ENCODE results near the gene FERMT2.

The FERMT2 gene

DNA sequence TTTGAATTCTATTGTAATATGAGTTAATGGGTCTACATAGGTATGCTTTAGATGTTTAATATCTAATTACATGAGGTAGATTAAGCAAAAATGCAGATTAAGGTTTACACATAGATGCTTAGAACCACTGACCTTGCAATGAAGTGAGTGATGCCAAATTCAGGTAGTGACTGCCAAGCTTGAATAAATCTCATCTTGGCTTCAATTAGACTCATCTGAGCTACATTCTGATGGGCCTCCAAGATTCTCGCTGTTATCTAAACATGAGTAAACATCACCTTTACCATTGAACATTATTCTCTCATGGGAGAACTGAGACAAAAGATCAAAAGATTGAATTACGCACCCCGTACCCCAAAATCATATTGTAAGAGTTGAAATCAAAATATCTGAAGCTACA, 90.6 kb downstream of the FERMT2 start:
- DNase-seq: no peak

DNA sequence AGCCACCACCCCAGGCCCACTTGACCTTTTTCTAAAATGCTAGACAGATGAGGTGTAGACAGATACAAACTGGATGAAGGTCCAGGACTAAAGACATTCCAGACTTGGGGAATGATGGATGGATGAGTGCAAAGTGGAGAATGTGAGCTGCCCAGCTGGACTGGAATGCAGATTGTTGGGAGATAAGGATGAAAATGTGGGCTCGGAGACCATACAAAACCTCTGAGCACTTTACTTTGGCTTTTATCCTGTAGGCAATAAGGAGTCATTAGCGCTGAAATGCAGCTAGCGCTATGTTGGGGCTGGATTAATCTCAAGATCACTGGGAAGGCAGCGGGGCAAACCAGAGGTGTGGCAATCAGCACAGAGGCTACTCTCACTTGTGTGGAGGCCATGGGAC, 94.7 kb downstream of the FERMT2 start:
- no peak for DNase-seq

DNA sequence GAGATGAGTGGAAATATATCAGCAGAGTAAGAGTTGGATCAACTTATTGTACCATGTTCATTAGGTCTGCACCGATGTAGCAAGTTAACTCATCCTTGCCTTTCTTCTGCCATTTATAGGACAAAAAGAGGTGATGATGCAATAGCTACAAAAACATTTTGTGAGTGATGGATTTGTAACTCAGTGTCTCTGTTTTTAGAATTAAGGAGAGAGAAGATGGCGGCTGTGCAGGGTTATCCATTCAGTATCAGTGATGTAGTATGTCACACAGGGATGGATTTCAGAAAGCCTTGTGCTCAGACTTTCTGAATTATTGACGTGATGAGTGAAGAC, 97.4 kb downstream of the FERMT2 start:
- no peak for DNase-seq

DNA sequence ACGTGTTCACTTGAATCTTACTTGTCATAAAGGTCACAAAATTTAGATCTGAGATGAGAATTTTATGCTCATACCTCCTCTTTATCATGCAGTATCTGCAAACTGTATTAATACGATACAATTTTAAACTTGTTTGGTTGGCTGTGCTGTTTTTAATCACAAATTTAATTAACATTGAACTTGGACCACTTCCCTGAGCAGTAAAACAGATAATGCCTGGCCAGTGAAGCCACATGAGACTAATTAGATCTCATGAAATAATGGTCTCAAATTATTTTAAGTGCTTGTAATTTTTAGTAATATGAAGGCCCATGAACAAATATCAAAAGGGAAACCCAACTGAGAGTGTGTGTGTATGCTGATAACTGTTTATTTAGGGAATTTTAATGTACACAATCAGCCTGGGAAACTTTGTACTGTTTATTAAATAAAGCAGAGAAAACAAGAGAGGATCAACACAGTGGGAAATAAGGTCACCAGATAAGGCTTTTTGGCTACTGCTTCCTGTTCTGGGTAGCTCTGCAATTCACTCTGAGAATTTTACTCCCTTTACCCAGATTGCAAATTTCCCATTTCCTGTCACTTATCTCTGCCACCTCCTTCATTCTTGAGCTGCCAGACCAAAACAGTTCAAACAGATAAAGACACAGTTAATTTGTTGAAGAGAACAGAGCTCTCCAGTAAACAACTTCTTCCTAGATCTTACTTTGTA, 97.9 kb downstream of the FERMT2 start:
- no peak for DNase-seq

DNA sequence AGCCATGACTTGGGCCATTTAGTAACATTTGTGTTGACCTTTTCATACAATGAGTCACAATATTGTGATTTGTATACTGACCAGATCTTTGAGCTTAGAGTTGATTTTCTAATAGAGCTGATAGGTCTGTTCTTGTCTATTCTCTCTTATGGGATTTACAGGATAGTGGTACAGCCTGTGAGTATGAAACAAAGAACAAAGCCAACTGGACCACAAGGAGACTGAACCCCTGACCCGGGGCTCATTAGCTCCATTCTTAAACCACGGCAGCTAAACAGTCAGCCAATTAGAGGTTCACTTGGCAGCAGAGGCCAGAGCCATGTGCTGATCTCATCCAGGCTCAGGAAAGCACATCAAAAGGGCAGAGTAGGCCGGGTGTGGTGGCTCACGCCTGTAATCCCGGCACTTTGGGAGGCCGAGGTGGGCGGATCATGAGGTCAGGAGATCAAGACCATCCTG, 100.4 kb downstream of the FERMT2 start:
- DNase-seq: no peak

DNA sequence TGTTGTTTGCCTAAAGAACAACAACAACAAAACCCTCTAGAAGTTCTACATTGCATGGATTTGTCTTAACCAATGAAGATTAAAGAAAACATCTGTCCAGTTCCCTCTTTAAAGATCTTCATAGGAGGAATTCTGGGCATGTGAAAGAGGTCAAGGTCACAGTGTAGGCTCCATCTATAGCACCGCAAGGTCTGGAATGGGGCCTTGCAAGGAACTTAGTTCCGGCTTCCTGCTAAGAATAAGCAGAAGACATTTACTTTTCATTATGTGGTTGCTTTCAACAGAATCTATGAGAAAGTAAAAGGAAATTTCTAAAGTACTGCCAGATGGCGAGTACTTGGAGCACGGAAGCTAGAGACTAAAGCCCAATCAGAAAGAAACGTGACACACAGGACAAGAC, 102.2 kb downstream of the FERMT2 start:
- no peak for DNase-seq

DNA sequence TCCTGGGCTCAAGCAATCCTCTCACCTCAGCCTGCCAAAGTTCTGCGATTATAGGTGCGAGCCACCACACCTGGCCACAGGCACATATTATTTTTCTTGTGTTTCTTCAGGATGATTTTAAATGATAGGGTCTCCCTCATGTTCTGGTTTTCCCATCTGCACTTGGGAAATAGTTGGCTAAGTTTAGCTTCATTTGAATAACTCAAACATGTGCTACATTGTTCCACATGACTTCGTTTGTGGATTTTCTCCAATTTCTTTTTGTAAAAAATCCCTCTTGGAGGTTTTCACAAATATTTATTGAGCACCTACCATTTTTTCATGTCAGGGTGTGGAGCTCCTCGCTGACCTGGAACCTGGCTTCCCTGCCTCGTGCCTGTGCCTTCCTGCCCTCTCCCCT, 104.3 kb downstream of the FERMT2 start:
- DNase-seq: no peak

DNA sequence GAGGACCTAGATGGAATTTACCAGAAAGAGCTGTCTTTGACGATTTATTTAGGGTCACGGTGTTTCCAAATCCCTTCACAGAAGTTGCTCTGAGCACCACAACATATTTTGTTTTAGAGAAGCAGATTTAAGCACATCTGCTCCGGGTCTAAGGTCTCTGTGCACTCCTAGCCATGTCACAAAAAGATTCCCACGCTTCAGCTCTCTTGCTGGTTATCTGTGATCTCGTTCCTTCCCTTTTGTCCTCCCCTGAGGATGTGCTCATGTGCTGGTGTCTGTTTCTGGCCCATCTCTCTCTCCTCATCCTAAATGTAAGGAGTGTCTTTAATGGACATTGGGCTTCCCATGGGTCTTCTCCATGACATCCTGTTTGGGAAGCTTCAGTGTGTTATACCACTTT, 105.8 kb downstream of the FERMT2 start:
- no peak for DNase-seq

DNA sequence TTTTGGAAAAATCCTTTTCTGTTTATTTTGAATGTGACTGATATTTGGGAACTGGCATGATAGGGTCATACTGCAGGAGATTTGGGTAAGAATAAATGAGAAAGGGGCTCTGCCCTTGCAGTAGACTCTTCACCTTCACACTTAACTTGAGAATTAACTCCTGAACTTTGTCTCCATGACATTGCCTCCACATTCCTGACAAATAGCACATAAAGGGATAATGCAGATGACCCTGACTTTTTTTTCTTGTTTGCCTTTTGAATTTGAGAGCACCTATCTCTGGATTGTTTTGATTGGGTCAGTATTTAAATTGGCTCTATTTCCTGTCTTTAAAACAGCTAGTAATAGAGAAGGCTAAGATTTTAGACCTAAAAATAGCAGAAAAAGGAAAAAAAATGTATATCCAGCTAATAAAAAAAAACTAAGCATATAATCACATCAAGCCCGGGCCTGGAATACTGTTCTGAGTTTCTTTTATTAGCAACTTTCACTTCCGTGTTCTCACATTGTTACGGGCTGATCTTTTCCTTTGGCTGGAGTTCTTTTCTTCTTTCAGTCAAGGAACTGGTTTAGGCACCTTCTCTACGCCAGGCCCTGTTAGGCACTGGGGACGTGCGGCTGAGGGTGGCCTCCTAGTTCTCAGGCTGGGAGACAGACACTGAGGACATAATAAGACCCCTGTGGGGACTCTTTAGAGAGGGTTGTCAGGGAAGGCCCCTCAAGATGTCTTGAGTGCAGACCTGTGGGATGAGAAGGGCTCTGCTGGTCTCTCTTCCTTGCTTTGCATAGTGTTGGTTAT, 106.4 kb downstream of the FERMT2 start:
- no peak for DNase-seq

DNA sequence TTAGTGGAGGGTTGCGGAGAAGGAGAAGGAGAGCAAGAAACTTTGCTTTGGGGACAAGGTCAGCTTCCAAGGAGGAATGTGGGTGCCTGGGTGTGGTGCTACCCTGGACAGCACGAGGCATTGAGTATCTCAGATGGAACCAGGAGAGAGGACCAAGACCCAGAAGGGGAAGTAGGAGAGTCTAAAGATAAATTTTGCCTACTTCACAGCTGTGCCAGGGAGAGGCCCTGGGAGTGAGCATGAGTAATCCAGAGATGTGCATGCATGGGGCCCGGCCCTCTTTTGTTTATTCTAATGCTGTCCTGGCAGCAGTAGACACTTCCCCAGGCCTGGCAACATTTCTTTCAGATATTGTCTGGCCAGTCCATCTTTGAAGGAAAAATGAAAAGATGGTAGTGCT, 110.0 kb downstream of the FERMT2 start:
- no peak for DNase-seq

DNA sequence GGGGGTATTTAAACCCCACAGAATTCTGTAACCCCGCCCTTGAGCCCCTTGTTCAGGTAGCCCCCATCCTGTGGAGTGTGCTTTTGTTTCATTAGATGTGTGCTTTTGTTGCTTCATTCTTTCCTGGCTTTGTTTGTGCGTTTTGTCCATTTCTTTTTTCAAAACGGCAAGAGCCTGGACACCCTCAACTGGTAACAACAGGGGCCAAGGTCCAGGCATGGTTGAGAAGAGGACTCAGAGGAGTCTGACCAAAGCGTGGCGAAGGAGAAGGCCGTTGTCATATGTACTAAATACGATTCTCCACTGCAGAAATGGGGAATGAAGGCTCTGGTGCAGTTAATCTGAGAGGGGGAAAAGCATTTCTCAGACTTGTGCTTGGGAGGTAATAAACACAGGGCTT, 113.4 kb downstream of the FERMT2 start:
- no peak for DNase-seq

DNA sequence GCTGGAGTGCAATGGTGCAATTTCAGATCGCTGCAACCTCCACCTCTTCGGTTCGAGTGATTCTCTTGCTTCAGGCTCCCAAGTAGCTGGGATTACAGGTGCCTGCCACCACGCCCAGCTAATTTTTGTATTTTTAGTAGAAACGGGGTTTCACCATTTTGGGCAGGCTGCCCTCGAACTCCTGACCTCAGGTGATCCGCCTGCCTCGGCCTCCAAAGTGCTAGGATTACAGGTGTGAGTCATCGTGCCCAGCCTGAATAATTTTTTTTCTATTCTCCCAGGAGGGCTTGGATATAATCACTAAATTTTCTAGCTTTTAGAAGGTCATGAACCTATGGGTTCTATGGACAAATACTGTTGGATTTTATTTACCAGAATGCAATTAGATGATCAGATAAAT, 114.8 kb downstream of the FERMT2 start:
- DNase-seq: no peak

DNA sequence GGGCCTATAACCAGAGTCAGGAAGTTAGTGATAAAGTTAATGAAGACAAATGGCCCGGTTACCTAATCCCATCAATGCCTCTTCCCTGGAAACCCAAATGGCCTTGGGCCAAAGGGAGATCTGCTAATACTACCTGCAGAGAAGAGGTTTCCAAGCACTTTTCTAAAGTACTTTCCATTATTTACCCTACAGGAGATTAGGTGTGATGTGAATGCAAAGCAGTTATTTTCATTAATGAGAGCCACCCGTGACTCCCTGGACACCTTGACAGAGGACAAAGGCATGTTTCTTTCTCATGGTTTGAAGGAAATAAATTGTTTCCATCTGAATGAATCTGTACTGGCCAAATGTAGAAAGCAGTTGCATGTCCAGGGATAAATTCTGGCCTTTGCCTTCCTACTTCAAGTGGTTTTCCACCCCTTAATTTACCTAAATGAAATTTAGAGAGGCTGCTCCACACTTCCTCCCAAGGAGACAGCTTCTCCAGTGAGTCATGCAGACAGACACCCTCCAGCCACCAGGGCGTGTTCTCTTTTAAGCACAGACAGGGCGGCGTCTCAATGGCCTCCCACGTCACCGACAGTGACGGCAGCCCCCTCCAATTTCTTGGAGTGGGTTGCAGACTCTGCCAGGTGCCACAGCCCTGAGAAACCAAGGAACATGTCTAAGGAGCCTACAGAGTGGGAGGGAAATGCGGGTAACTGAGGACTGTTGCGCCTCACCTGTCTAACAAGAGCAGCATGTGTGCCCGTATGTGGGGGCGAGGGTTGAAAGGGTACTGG, 115.5 kb downstream of the FERMT2 start:
- DNase-seq: no peak

DNA sequence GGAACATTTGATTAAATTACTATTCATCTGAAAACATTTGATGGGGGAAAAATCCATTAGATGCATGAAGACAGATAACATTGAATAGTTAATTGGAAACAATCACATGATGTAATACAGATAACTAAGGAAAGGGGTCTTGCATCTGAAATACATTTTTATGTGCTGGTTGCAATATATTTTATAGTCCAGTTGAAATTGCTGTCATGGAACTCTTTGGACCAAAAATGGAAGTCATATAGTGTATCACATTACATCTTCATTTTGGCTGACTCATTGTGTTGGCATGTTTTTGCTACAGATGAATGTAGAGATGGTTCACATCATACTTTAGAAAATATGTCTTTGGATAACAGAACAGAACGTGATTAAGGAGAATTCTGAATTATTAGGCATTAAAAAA, 116.4 kb downstream of the FERMT2 start:
- no peak for DNase-seq

DNA sequence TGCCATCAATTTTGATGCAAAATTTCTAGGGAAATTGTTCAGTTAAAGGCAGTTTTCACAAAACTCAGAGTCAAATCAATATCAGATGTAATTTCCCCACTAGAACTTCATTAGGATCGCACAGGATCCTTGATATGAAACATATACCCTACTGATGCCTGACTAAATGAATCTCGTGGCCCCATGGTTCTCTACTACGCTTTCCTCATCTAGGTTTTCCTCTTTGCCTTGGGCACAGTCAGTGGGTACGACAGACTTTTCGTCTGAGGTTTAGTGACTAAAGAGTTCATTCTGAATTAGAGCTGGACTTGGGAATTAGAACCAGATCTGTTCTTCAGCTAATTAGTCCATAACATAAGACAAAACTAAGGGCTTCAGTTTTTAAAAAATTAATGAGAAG, 117.0 kb downstream of the FERMT2 start:
- DNase-seq: no peak

DNA sequence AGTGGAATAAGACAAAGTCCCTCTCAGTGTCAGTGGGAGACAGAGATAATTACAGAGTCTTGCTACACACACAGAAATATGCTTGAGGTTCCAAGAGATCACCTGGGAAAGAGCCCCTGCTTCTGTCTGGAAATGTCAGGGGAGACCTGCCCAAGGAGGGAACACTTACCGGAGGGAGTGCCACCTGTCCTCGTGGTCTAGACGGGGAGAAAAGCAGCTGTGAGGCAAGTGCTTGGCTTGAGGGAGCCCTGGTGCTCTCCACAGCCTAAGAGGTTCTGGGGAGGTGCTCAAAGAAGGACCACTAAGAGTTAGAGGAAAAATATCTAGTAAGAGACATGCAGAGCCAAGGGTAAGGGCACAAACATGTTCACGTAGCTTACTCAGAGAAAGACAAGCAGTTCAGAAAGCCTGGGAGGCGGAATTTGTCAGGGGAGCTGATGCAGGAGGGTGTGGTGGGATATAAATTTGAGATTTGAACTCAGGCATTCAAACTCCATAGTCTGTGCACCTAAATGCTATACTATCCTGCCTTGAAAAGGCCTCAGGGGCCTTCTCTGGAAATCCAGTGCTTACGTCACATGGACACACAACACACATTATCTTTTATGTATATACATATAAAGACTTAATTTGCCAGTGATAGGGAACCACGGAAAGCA, 121.2 kb downstream of the FERMT2 start:
- DNase-seq: no peak

DNA sequence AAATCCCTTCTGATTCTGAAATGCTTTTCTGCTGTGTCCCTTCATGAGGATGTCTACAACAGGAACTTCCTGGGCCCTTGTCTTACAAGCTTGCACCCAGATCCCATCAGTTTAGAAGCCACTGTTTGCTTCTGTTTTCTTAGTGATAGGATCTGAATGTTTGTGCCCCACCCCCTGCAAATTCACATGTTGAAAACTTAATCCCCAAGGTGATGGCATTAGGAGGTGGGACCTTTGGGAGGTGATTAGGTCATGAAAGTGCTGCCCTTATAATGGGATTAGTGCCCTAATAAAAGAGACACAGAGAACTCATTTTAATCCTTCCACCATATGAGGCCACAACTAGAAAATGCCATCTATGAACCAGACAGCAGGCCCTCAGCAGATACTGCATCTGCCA, 123.4 kb downstream of the FERMT2 start:
- no peak for DNase-seq

DNA sequence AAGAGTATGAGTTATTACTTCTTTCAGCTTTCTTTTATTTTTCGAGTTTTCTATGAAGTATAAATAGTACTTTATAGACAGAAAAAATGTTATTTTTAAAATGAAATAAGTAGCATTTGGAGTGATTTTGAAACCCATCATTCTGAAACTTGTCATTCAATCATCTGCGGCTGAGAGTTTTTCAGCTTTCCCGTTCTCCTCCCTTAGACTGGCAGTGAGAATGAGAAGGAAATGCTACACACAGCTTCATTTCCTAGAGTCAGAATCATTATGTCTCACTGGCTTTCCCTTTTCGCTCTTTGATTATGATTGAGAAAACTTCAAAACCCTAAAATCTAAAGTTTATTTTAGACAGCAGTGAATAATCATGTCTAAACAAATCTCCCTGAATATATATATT, 125.8 kb downstream of the FERMT2 start:
- peak in 1 of 2 experiments; percentile 1 for DNase-seq

DNA sequence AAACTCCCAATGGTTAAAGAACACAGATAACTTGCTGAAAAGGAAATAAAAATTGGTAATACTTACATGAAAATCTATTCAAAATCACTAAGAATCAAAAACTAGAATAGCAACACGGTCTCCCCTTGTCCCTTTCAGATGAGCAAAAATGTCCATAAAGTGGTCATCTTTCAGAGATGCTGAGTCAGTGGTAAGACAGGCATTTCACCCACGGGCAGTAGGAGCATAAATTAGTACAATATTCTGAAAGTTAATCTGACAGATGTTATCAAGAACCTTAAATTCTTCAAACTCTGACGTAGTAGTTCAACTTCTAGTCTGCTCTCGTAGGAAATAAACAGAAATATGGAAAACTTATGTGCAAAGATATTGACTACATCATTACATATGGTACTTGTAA, 126.4 kb downstream of the FERMT2 start:
- no peak for DNase-seq

DNA sequence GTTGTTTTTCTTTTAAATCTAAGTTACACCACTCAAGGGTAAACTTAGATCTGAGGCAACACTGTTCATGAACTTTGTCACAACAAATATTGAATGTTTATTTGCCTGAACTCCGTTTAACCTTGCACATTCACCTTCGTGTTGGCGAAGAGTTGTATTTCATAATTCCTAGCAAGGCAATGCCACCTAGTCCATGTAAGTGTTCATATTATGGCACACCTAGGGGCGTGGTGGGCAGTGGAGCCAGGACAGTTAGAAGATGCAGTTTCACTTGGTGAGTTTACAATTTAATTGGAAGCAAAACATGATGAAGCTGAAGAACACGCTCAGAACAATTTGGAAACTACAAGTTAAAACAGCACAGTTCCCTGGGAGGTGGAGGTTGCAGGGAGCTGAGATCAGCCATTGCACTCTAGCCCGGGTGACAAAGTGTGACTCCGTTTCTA, 129.0 kb downstream of the FERMT2 start:
- no peak for DNase-seq

DNA sequence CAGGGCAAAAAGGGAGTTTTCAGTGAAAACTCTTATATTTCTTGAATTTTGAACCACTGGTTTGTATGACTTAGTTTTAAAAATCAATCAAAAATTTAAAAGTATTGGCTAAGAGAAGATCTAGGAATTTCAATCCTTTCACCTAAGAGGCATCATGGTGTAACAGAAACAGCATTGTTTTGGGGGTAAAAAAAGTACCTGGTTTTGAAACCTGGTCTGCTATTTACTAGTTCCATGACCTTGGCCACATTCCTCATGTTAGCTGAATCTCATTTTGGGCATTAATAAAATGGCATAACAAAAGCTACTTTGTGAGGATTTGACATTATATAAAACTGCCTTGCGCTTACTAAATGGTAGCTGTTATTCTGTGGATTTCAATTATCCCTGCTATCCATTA, 142.7 kb downstream of the FERMT2 start:
- no peak for DNase-seq
